ENCODE results near the gene KRT3.

Gene KRT3

DNA sequence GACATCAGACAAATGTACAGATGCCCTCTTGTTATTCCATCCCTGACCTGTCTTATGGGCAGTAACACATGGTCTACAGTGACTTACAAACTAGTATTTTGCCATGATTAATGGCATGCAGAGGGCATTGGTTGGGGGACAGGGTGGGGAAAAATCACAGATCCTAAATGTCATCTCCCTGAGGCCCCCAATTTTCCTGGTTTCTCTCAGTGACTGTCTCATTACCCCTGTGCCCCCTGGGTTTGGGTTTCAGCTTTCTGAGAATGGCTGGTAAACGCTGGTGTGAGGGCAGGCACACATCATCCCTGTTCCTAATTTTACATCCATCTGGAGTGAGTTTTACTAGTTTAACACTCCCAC, 28.9 kb downstream of the KRT3 start:
- TF ChIP-seq ZNF565 (CRISPR knock-in tag; conservative IDR thresholded peaks at IDR 0.05; ENCODE audit: low read depth) (no peak), ZNF70 (CRISPR knock-in tag; IDR thresholded peaks at IDR 0.05) (no peak), ZC3H10 (CRISPR knock-in tag; IDR thresholded peaks at IDR 0.05) (no peak)
- no peak for ATAC-seq

GRCh38 chr12:52766351-52767019, 29.4 kb downstream of the KRT3 start:
- ATAC-seq: no peak
- TF ChIP-seq SNAI2 (CRISPR knock-in tag; IDR thresholded peaks at IDR 0.05) (no peak), TOX (CRISPR knock-in tag; IDR thresholded peaks at IDR 0.05; ENCODE audit: borderline replicate concordance) (no peak)

DNA sequence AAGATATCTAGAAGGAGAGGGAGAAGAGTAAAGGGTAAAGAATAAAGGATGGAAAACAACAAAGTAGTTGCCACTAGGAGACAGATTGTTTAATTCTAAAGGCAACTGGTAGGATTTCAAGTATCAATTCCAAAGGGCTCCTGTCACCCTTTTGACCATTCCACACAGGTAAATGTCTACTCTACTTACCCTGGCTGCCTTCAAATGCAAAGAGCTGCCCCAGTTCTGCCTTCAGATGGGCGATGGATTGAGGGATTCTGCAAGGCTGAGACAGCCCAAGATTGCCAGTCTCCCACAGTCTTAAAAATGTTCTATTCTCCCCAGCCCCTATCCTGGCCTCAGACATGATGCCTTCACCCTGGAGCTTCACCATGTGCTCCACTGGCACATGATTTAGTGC, 30.2 kb downstream of the KRT3 start:
- TF ChIP-seq ISL1 (CRISPR knock-in tag; IDR thresholded peaks at IDR 0.05): no peak
- TF ChIP-seq ZFP30 (CRISPR knock-in tag; IDR thresholded peaks at IDR 0.05): no peak
- no peak for TF ChIP-seq GLIS3 (CRISPR knock-in tag; IDR thresholded peaks at IDR 0.05)
- no peak for TF ChIP-seq ZNF565 (CRISPR knock-in tag; conservative IDR thresholded peaks at IDR 0.05; ENCODE audit: low read depth)
- no peak for TF ChIP-seq ARNTL (CRISPR knock-in tag; IDR thresholded peaks at IDR 0.05; ENCODE audit: borderline replicate concordance, low read depth)
- TF ChIP-seq ESRRG (CRISPR knock-in tag; IDR thresholded peaks at IDR 0.05): no peak
- TF ChIP-seq ZFP3 (CRISPR knock-in tag; IDR thresholded peaks at IDR 0.05): no peak
- ATAC-seq: no peak

DNA sequence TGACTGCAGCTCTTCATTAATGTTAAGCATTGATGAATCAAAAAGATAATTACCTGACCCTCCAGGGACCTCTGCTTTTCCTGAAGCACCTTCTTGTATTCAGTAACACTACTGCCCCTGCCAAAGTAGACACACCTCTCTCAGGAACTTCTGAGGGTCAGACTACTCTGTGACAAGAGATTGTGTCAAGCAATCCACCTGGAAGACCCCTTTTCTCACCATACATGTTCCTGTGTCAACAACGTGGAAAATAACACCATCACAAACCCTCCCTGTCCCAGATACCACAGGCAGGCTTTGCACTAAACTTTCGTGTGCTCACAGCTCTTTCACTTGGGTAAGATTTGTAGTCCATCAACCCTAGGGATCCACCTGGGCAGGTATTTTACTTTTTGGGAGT, 31.9 kb downstream of the KRT3 start:
- no peak for ATAC-seq
- TF ChIP-seq ZNF70 (CRISPR knock-in tag; IDR thresholded peaks at IDR 0.05) (no peak), GLIS3 (CRISPR knock-in tag; IDR thresholded peaks at IDR 0.05) (no peak), ARNTL (CRISPR knock-in tag; IDR thresholded peaks at IDR 0.05; ENCODE audit: borderline replicate concordance, low read depth) (no peak), PATZ1 (CRISPR knock-in tag; IDR thresholded peaks at IDR 0.05; ENCODE audit: borderline replicate concordance) (no peak), TSHZ2 (CRISPR knock-in tag; IDR thresholded peaks at IDR 0.05) (no peak), TCF4 (CRISPR knock-in tag; IDR thresholded peaks at IDR 0.05; ENCODE audit: borderline replicate concordance) (no peak), ISL1 (CRISPR knock-in tag; IDR thresholded peaks at IDR 0.05) (no peak), RARB (CRISPR knock-in tag; IDR thresholded peaks at IDR 0.05) (no peak), ESRRG (CRISPR knock-in tag; IDR thresholded peaks at IDR 0.05) (no peak), PPARA (CRISPR knock-in tag; IDR thresholded peaks at IDR 0.05; ENCODE audit: borderline replicate concordance) (no peak), ZFP3 (CRISPR knock-in tag; IDR thresholded peaks at IDR 0.05) (no peak)

GRCh38 chr12:52763036-52763659, 32.8 kb downstream of the KRT3 start:
- ATAC-seq: no peak

More at GRCh38 chr12:52763036-52763659, 32.8 kb downstream of the KRT3 start:
- TF ChIP-seq SNAI2 (CRISPR knock-in tag; IDR thresholded peaks at IDR 0.05) (no peak), ISL1 (CRISPR knock-in tag; IDR thresholded peaks at IDR 0.05) (no peak), ARNTL (CRISPR knock-in tag; IDR thresholded peaks at IDR 0.05; ENCODE audit: borderline replicate concordance, low read depth) (no peak), RARB (CRISPR knock-in tag; IDR thresholded peaks at IDR 0.05) (no peak), ESRRG (CRISPR knock-in tag; IDR thresholded peaks at IDR 0.05) (no peak), ZC3H10 (CRISPR knock-in tag; IDR thresholded peaks at IDR 0.05) (no peak)
- TF ChIP-seq, protein P1, sequence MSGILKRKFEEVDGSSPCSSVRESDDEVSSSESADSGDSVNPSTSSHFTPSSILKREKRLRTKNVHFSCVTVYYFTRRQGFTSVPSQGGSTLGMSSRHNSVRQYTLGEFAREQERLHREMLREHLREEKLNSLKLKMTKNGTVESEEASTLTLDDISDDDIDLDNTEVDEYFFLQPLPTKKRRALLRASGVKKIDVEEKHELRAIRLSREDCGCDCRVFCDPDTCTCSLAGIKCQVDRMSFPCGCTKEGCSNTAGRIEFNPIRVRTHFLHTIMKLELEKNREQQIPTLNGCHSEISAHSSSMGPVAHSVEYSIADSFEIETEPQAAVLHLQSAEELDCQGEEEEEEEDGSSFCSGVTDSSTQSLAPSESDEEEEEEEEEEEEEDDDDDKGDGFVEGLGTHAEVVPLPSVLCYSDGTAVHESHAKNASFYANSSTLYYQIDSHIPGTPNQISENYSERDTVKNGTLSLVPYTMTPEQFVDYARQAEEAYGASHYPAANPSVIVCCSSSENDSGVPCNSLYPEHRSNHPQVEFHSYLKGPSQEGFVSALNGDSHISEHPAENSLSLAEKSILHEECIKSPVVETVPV (CRISPR knock-in tag; IDR thresholded peaks at IDR 0.05): no peak

Measured in SK-N-SH treated with all-trans-retinoic acid at 6 μM for 48 hours (cell line).